Left forelimb (tissue), 1 donor: ENCODE measurements around the gene OR4K2.
"Not testable (repeated sequence)": the region's sequence is repeated elsewhere in the genome, so short reads cannot be mapped to it uniquely, and the experiment has no call there.

Source experiments
- DNase-seq: peaks from one replicate; pipeline ENCODE4 v3.0.0-alpha.2; 2018; ENCODE audit warnings: low spot score

Gene OR4K2, protein sequence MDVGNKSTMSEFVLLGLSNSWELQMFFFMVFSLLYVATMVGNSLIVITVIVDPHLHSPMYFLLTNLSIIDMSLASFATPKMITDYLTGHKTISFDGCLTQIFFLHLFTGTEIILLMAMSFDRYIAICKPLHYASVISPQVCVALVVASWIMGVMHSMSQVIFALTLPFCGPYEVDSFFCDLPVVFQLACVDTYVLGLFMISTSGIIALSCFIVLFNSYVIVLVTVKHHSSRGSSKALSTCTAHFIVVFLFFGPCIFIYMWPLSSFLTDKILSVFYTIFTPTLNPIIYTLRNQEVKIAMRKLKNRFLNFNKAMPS

DNA sequence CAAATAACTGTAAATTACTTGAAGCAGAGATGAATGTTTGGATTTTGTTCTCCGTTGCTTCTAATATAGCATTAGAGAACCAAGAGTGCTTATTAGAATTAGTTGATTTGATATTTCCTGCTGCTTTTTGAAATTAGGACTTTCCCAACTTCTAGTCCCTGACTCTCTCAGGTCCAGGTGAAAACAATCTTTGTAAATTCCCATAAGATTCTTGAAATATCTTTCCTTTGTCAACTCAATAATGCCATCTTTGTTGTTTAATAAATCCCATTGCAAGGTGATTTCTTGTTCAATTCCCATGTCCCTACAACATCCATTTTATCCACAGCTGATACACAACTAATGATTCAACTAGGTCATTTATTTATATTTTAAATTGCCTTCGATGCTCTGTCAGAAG lies at the start of gene OR4K2:
Gene OR4K2 (plus strand): TSS at position 301 of the 400 bp plus-strand sequence. CDS start 1,126 bp downstream, outside the sequence.
- DNase-seq = no peak

DNA sequence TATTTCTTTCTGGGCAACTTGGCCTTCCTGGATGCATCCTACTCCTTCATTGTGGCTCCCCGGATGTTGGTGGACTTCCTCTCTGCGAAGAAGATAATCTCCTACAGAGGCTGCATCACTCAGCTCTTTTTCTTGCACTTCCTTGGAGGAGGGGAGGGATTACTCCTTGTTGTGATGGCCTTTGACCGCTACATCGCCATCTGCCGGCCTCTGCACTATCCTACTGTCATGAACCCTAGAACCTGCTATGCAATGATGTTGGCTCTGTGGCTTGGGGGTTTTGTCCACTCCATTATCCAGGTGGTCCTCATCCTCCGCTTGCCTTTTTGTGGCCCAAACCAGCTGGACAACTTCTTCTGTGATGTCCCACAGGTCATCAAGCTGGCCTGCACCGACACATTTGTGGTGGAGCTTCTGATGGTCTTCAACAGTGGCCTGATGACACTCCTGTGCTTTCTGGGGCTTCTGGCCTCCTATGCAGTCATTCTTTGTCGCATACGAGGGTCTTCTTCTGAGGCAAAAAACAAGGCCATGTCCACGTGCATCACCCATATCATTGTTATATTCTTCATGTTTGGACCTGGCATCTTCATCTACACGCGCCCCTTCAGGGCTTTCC lies 47.2 kb upstream of the OR4K2 start:
- DNase-seq = not testable (repeated sequence)

DNA sequence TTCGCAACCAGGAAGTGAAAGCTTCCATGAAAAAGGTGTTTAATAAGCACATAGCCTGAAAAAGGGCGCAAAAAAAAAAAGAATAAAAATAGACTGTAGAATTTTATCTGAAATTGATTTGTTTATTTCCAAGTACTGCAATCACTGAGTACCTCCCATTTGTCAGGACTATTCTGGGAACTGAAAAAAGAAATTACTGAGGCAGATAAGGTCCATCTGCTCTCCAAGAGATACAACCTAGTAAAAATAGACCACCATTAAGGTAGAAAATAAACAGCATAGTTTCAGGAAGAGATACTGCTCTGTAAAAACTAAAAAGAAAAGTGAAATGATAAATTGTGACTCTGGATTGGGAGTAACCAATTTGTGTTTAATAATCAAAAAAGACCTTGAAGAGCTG lies 46.6 kb upstream of the OR4K2 start:
- no peak for DNase-seq

GRCh38 chr14:19834203-19834848 lies 40.6 kb upstream of the OR4K2 start:
- DNase-seq = not testable (repeated sequence)

DNA sequence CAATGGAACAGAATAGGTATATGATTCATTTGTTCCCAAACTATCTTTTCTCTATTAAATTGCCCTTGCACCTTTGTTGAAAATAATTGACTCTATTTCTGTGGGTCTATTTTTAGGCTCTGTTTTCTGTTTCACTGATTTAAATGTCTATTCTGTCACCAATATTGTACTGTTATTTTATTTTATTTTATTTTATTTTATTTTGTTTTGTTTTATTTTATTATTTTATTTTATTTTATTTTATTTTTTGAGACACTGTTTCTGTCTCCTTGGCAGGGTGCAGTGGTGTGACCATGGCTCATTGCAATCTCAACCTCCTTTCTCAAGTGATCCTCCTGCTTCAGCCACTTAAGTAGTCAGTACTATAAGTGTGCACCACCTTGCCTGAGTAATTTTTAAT lies 36.5 kb upstream of the OR4K2 start:
- DNase-seq = no peak

GRCh38 chr14:19851365-19851764 lies 23.6 kb upstream of the OR4K2 start:
- DNase-seq = no peak

DNA sequence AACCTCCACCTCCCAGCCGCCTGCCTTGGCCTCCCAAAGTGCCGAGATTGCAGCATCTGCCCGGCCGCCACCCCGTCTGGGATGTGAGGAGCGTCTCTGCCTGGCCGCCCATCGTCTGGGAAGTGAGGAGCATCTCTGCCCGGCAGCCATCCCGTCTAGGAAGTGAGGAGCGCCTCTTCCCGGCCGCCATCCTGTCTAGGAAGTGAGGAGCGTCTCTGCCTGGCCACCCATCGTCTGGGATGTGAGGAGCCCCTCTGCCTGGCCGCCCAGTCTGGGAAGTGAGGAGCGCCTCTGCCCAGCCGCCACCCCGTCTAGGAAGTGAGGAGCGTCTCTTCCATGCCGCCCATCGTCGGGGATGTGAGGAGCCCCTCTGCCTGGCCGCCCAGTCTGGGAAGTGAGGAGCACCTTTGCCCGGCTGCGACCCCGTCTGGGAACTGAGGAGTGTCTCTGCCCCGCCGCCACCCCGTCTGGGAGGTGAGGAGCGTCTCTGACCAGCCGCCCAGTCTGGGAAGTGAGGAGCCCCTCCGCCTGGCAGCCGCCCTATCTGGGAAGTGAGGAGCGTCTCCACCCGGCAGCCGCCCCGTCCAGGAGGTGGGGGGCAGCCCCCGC lies 8.8 kb upstream of the OR4K2 start:
- not testable (repeated sequence) for DNase-seq

- no peak for DNase-seq
Observed at GRCh38 chr14:19873178-19873577, 1.8 kb upstream of the OR4K2 start.

DNA sequence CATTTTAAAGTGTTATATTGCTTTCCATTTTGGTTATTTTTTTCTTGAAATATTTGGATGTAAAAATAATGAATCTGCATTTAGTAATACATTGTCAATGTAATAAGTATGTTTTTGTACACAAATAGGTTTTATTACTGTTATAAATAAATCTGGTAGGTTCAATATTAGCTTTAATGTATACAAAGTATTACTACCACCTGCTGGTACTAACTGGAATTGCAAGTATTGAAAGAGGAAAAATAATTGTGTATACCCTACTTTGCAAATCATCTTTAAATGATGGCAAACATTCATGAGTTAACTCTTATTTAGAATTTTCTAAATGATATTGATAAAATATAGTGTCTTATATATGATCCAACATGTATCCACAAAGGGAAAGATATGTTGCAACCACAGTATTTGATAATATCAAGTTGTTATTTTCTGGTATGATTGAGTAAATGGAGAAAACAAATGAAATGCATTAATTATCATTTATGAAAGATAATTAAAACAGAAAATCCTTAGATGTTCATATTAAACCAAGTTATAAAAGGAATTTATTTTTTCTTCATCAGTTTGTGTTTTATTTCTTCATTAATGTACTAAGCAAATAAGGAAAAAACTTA lies 3.2 kb downstream of the OR4K2 start:
- no peak for DNase-seq

DNA sequence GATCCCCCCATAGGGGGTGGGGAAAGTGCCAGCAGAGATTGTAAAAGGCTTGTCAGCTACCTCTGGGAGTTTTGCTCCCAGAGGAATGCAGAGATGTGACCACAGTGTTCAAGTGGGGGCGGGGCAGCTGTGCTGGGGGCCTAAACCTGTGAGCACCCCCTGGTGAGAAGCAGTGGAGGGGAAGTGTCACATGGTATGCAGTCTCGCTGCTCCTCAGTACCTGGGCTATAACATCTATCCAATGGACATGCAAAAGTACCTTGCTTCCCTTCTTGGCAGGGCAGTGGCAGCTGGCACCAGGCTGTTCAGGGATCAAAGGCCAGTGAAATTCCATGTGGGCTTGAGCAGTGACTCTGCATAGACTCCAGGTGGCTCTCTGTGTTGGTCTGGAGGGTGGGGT lies 20.3 kb downstream of the OR4K2 start:
- no peak for DNase-seq

DNA sequence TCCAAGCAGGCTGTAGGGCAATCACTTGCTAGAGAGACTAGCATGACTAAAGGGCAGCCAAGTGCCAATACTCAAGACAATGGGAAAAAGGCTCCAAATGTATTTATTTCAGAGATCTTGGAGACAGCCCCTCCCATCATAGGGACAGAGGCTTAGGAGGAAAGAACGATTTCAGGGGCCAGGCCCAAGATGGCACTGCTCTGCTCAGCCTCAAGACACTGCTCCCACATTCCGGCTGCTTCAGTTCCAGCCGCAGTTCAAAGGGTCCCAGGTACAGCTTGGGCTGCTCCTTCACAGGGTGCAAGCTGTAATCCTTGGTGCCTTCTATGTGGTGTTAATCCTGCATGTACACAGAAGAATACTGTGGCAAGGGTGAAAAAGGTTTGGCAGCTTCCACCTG lies 26.1 kb downstream of the OR4K2 start:
- no peak for DNase-seq

DNA sequence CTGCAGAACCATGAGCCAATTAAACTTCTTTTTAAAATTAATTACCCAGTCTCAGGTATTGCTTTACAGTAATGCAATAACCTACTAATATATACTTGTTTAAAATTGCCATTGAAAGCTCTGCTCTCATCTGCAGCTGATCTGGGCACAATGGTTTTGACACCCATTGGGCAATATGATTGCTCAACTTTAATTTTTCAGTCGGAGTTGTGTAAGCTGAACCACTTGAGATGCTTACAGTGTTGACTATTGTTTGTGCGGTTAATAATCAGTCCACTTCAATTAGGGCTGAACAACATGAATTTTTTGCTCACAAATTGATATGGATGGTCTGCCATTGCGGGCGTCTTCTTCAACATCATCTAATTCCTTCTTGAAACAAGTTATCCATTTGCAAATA lies 27.5 kb downstream of the OR4K2 start:
- no peak for DNase-seq

- DNase-seq = no peak
Observed at GRCh38 chr14:19906665-19907064, 31.7 kb downstream of the OR4K2 start.

DNA sequence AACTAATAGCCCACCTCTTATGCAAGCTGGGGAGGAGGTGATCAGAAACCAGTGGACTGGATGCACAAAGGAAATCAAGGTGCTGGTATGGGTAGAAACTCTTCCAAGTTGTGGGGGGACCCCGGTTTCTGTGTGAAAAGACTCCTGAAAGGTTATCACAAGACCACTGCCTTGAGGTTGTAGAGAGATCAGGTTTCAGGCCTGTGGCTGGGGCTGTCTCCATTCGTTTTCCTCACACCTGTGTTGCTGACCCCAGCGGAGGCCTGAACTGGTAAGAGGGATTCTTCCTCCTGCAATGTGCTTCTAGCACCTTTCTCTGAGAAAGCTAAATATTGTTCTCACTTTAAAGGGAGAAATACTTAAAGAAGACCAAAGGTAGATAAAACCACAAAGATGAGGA lies 36.2 kb downstream of the OR4K2 start:
- DNase-seq = no peak

DNA sequence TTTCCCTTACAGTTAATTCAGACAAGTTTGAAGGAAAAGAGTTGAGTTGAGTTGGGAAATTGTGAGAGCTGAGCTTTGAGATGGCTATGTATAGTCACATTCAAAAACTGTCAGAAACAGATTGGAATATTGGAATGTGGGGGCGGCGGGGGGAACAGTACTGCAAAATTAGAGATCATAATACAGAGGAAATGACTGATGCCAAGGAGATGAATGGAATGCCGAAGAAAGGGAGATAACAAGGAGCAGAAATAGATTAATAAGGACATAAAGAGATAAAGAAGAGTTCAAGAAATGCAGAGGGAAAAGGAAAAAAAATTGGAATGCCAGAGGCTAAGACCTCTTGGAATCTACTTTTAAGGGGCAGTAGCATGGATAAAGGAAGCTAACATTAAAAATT lies 42.3 kb downstream of the OR4K2 start:
- DNase-seq = no peak

GRCh38 chr14:19917955-19918518 lies 43.1 kb downstream of the OR4K2 start:
- no peak for DNase-seq

DNA sequence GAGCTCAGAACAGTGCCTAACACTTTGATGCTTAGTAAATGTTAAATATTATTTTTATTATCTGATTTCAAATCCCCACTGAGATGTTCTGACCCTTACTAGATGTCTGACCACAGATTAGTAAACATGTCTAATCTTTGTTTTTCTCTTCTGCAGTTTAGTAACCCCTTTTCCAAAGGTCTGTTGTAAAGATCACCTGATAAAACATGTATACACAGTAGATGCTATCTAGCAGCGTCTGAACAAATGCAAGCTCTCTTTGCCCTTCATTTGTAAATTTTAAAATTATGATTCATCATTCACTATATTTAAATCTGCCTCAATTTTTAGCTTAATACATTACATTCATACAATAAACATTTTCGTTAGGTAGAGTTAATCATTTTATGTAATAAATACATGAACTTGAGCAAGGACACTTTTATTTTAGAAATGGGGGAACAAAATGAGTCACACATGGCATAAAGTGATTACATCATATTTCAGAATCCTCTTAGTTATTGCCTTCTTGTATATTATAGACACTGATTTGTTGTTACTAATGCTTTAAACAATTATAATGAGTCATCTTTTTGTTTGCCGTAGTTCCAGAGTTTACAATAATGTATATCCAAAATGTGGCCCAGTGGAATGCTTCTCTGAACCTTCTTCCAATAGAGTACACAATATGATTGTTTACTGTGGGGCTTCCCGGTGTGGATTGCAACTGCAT lies 43.8 kb downstream of the OR4K2 start:
- no peak for DNase-seq

DNA sequence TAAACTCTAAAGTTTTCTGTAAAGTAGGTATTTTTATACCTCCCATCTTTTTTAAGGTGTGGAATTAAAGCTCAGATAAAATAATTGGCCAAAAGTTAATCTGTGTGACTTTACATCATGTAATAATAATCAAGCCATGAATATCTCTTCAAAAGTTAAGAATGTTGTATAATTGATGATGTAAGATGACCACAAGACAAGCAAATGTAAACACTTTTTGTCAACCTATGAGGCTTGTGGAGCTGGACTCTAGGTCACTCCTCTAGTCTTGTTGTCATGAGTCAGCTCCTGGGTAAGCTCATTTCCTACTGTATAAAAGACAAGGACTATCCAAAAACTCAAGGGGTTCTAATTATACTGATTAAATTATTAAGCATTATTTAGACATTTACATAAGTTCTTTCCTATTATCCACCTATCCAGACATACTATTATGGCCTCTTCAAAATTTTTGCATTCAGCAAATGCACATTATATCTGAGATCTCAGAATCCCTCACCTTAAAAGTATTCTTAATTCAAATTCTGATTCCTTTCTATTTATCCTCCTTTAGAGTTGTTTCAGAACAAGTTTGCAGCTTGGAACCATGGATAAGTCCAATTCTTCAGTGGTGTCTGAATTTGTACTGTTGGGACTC lies 45.2 kb downstream of the OR4K2 start, which contains the start of gene OR4K5:
Gene OR4K5 (plus strand): TSS at position 587 of the 637 bp plus-strand sequence. CDS start 0 bp downstream, at position 587.
- DNase-seq = no peak

DNA sequence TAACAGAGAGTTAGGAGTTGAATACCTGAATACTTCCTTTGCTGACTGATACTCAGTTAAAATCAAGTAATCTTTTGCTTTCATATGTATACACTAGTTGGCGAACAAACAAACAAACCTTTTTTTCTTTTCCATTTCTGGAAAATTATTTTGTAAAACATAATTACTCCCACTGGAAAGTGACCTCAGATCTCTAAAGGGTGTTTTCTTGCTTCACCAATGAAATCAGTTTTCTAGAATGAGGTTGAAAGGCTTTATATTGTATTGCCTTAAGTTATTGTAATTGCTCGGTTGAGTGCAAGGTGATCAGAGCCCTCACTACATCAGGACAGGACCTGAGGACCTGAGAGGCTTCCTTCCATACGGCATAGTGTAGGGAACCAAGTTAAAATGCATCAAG lies 55.7 kb downstream of the OR4K2 start, which contains the start of gene OR4K1:
Gene OR4K1 (plus strand): TSS at position 301 of the 400 bp plus-strand sequence. CDS start 4,750 bp downstream, outside the sequence.
- no peak for DNase-seq
